Transverse colon (tissue), 4 donors: ENCODE measurements around the gene MAGI2. TPM values are rescaled to one million over a fixed set of nuclear protein-coding genes. Genes with fewer than 3 reads are reported as not detected.

Experiments used
- DNase-seq: peaks from one replicate; pipeline ENCODE4 v3.0.0-alpha.2; 2019
- H3K27ac ChIP-seq, 4 donors: fragments of 200-600 bp; sonication (generic); 2 replicates each; pipeline ENCODE4 v1.5.1; 2016 to 2018; ENCODE audit warnings: inconsistent platforms in 4 of 4
- H3K27me3 ChIP-seq: fragments of 200-600 bp; sonication (generic); 2 replicates; pipeline ENCODE4 v1.5.1; 2017; ENCODE audit warnings: inconsistent platforms
- H3K36me3 ChIP-seq, 4 donors: fragments of 200-600 bp; sonication (generic); 2 replicates each; pipeline ENCODE4 v1.5.1; 2017 to 2019; ENCODE audit warnings: inconsistent platforms in 4 of 4
- H3K4me1 ChIP-seq, 4 donors: fragments of 200-600 bp; sonication (generic); 2 replicates each; pipeline ENCODE4 v1.5.1; 2017 to 2020; ENCODE audit warnings: inconsistent platforms in 4 of 4
- H3K4me3 ChIP-seq, 4 donors: fragments of 200-600 bp; sonication (generic); 1 replicate in 1 of 4; 2 replicates in 3 of 4; pipeline versions ENCODE4 v1.5.1 to v1.6.1; 2017 to 2019; ENCODE audit warnings: inconsistent platforms in 4 of 4
- H3K9me3 ChIP-seq, 2 donors: fragments of 200-600 bp; sonication (generic); 2 replicates each; pipeline ENCODE4 v1.5.1; 2017 to 2019; ENCODE audit warnings: inconsistent platforms in 2 of 2
- CTCF ChIP-seq, 5 experiments: fragments of 200-600 bp in 3 of 5; fragments of 450-650 bp in 2 of 5; sonication (generic) in 3 of 5; IDR thresholded peaks; 1 replicate in 2 of 5; 2 replicates in 3 of 5; pipeline ENCODE4 v1.5.1; 2016 to 2017; ENCODE audit warnings: antibody characterized with exemption in 5 of 5, inconsistent platforms in 3 of 5, mild to moderate bottlenecking in 2 of 5, moderate library complexity in 1 of 5
- EP300 ChIP-seq: sonication (generic); formaldehyde crosslinking; IDR thresholded peaks from one replicate; pipeline ENCODE4 v1.6.1; 2017; ENCODE audit warnings: antibody characterized with exemption, low read depth
- POLR2A ChIP-seq: fragments of 450-650 bp; IDR thresholded peaks from one replicate; pipeline ENCODE4 v1.6.1; 2016; ENCODE audit warnings: antibody characterized with exemption, mild to moderate bottlenecking, moderate library complexity
- POLR2AphosphoS5 ChIP-seq, 3 donors: sonication (generic); formaldehyde crosslinking; IDR thresholded peaks; one replicate each; pipeline ENCODE4 v1.6.1; 2016; ENCODE audit warnings: antibody characterized with exemption in 3 of 3
- WGBS, 2 donors: methylation state at CpG; one replicate each; pipeline ENCODE4 v1.1.5; 2018; ENCODE audit warnings: low coverage in 1 of 2; 5-methylcytosine and 5-hydroxymethylcytosine counted together
- in situ Hi-C, 4 donors: fragments of 200-750 bp; cut with MboI; loops; one replicate each; pipeline versions ENCODE4 v1.15.0 to v1.15.1; 2017; ENCODE audit warnings: low sequenced_read_pairs in 3 of 4, low pct_ligation_motif_present in 1 of 4, low pct_unique_long_range_greater_than_20kb in 1 of 4
- intact Hi-C: fragments of 100-400 bp; cut with DNase I; formaldehyde crosslinking; loops from one replicate; pipeline ENCODE4 v1.15.1; 2023; ENCODE audit warnings: low total_unique reads
- total RNA-seq, 4 donors: library from RNA; depleted of rRNA; stranded (reverse); fragments of >200 nt; gene quantifications; one replicate each; pipeline ENCODE4 v1.1.0, GENCODE V29; 2016

Gene MAGI2
- total RNA-seq, 4 donors from 2014 or later = 1.6 to 9.7 (median 4.1) TPM

DNA sequence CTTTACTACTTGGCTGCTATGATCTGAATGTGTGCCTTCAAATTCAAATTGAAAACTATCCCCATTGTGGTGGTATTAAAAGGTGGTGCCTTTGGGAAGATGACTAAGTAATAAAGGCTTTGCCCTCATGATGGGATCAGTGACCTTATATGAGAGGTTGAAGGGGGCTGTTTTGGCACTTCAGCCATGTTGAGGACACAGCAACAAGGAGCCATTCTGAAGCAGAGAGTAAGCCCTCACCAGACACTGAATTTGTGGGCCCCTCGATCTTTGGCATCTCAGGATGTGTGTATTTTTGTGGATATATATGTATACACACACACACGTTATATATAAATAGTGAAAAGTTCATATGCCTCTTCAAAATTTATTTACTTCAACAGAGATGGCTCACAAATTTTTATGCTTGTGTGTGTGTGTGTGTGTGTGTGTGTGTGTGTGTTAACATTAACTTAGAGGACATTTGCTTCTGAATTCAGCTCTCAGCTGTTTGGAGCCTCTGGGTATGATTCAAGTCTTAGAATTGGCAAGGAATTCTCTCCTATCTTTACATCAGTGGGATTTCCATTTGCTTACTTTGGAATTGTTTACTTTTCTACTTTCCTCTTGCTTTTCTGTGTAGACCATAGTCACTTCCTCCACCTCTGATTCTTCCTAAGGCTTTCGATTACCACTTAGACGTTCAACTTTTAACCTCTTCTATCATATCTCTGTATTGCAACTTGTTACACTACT lies 66.6 kb downstream of the MAGI2 start:
- TF ChIP-seq EP300 (no peak), POLR2A (no peak), POLR2AphosphoS5 (IDR thresholded peaks at IDR 0.05) (no peak), CTCF (IDR thresholded peaks at IDR 0.05) (no peak)
- Histone ChIP-seq H3K27ac (no peak overlapping the region), H3K4me1 (no peaks in the 10 kb centered on the region), H3K4me3 (no peak overlapping the region), H3K9me3 (no peaks in the 10 kb centered on the region), H3K36me3 (no peaks in the 10 kb centered on the region), H3K27me3 (no peaks in the 10 kb centered on the region)
- intact Hi-C loops = no loop called here
- in situ Hi-C loops = no loop called here
- WGBS, 2 donors = 67 to 94% methylated on average over 3 to 4 of the region's 4 CpGs
- no peak for DNase-seq

GRCh38 chr7:79381921-79382320 lies 71.5 kb downstream of the MAGI2 start:
- TF ChIP-seq POLR2AphosphoS5 (IDR thresholded peaks at IDR 0.05) (no peak), POLR2A (no peak), CTCF (IDR thresholded peaks at IDR 0.05) (no peak), EP300 (no peak)
- no peak for DNase-seq
- no peak overlapping the region for H3K4me3 ChIP-seq
- no peak overlapping the region for H3K27ac ChIP-seq
- no peaks in the 10 kb centered on the region for H3K9me3 ChIP-seq
- in situ Hi-C loops (no loop called here), intact Hi-C loops (no loop called here)
- H3K36me3 ChIP-seq = no peaks in the 10 kb centered on the region
- H3K4me1 ChIP-seq = no peaks in the 10 kb centered on the region
- H3K27me3 ChIP-seq = no peaks in the 10 kb centered on the region

- no peak overlapping the region for H3K27ac ChIP-seq
- no peaks in the 10 kb centered on the region for H3K27me3 ChIP-seq
- WGBS, 2 donors = 67 to 83% methylated on average over 4 of the region's 4 CpGs
- in situ Hi-C loops = no loop called here
- TF ChIP-seq EP300 = no peak
- TF ChIP-seq POLR2AphosphoS5 (IDR thresholded peaks at IDR 0.05) = no peak
- H3K36me3 ChIP-seq = no peaks in the 10 kb centered on the region
- H3K9me3 ChIP-seq = no peaks in the 10 kb centered on the region
- H3K4me3 ChIP-seq = no peak overlapping the region
- intact Hi-C loops = no loop called here
- H3K4me1 ChIP-seq = no peaks in the 10 kb centered on the region
- DNase-seq = no peak
Observed at GRCh38 chr7:79377097-79377496, 76.4 kb downstream of the MAGI2 start.

GRCh38 chr7:79376299-79377025 lies 77.0 kb downstream of the MAGI2 start:
- in situ Hi-C loops (no loop called here), intact Hi-C loops (no loop called here)
- no peak for TF ChIP-seq CTCF (IDR thresholded peaks at IDR 0.05)
- TF ChIP-seq POLR2A = no peak
- no peak for TF ChIP-seq POLR2AphosphoS5 (IDR thresholded peaks at IDR 0.05)
- TF ChIP-seq EP300 = no peak
- DNase-seq = no peak
- WGBS, 2 donors = 77 to 82% methylated on average over 5 of the region's 5 CpGs
- H3K27ac ChIP-seq = no peak overlapping the region
- no peaks in the 10 kb centered on the region for H3K9me3 ChIP-seq
- no peaks in the 10 kb centered on the region for H3K27me3 ChIP-seq
- H3K4me3 ChIP-seq = no peak overlapping the region
- no peaks in the 10 kb centered on the region for H3K36me3 ChIP-seq
- H3K4me1 ChIP-seq = no peaks in the 10 kb centered on the region
